ENCODE results near the gene RPH3AL.

GRCh38 chr17:312476-313148 lies 40.0 kb downstream of the RPH3AL start:
- TF ChIP-seq CTCF (IDR thresholded peaks at IDR 0.05): no peak
- TF ChIP-seq ZFX (IDR thresholded peaks at IDR 0.05; ENCODE audit: borderline replicate concordance): no peak

Measured in 22Rv1 (cell line).